ENCODE measurements around the gene GIT1. TPM values are rescaled to one million over a fixed set of nuclear protein-coding genes. Genes with fewer than 3 reads are reported as not detected.

GIT1 gene
- total and polyA plus RNA-seq, 11 donors: 23.0 to 52.9 (median 31.4) TPM

DNA sequence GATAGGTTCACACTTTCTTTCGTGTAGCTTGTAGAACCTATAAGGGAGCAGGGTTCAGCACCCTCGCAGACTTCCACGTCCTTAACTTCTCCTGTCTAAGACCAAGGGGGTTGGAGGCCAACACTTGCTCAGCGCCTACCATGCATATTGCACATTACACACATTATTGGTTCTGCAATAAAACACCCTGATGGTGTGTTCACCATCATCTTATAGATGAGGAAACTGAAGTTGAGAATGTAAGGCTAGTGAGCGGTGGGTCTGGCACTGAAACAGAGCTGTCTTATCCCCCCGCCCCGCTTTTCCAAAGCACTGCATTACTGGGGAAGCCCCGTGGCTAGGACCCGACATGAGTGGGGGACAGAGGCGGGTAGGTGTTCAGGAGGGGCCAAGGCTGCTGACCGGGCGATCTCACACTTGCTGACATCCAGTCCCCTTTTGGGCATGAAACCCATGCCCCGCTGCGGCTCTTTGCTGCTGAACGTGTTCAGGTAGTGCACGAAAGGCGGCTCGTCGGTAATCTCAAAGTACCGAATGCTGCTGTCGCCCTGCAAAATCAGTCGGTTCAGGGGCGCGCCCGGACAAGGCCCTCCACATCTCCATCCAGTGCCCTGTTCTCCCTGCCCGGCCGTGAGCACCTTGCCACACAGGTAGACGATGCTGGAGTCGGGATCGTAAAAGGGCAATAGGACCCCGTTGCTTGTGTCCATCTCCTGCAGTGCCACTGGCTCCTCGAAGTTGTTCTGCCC is 27.0 kb upstream of the GIT1 start:
- peak in 1 of 5 donors; percentile 31 for DNase-seq
- no peak for TF ChIP-seq POLR2A (IDR thresholded peaks at IDR 0.05)
- TF ChIP-seq, protein P1, sequence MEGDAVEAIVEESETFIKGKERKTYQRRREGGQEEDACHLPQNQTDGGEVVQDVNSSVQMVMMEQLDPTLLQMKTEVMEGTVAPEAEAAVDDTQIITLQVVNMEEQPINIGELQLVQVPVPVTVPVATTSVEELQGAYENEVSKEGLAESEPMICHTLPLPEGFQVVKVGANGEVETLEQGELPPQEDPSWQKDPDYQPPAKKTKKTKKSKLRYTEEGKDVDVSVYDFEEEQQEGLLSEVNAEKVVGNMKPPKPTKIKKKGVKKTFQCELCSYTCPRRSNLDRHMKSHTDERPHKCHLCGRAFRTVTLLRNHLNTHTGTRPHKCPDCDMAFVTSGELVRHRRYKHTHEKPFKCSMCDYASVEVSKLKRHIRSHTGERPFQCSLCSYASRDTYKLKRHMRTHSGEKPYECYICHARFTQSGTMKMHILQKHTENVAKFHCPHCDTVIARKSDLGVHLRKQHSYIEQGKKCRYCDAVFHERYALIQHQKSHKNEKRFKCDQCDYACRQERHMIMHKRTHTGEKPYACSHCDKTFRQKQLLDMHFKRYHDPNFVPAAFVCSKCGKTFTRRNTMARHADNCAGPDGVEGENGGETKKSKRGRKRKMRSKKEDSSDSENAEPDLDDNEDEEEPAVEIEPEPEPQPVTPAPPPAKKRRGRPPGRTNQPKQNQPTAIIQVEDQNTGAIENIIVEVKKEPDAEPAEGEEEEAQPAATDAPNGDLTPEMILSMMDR (IDR thresholded peaks at IDR 0.05): no peak
- intact Hi-C loops (cut with DNase I): loop anchor here in 1 of 10 donors (5.0 kb wide), 2 partner anchors 34 to 161 kb away; no protein-coding TSS in a partner anchor
- H3K27me3 ChIP-seq: no peaks in the 10 kb centered on the region
- H3K4me3 ChIP-seq: peak overlapping the region in 11 of 12 donors; percentile 29 to 61 (median 48)
- 63 to 71% (median 67%) methylated on average over 21 to 32 of the region's 32 CpGs for WGBS, 4 donors
- no peak for ATAC-seq
- H3K9me3 ChIP-seq: no peaks in the 10 kb centered on the region
- peaks cover 0 to 10% (median 0%) of the 10 kb centered on the region in 9 donors for H3K36me3 ChIP-seq
- H3K27ac ChIP-seq: peak overlapping the region in 2 of 12 donors; percentile 44 to 51
- H3K4me1 ChIP-seq: peaks cover 6 to 87% (median 68%) of the 10 kb centered on the region in 12 donors

DNA sequence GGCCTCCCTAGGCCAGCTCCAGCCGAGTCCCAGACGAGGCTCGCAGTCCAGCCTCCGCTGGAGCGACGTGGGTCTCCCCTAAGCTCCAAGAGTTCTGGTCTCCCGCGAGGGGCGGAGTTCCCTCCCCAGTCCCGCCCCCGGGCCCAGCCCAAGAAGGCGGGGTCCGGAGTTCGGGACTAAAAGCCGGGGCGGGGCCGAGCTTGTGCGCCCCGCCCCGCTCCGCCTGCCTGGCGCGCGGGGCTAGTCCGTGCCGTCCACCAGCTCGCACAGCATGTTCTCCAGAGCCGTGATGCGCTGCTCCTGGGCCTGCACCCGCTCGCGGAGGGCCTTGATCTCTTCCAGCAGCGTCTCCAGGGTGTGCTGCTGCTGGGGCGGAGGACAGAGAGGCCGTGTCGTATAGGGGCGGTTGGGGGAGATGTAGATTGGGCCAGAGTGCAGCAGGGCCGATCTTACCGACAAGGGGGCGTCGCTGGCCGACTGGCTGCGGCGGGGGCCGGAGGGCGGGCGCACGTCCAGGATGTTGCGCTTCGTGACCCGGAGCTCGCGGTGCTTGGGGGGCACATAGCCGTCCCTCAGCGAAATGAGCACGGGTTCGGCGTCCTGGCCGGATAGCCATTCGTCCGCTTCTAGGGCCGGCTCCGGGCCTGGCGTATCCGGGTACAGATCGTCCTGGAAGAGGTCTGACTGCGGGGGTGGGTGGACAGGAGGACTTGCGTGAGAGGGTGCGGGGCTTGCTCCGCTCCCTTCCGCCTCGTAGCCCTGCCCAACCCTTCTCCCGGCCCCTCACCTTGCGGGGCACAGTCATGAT is 26.2 kb upstream of the GIT1 start:
- intact Hi-C loops (cut with DNase I): loop anchor here in 2 of 10 donors (2.0 to 5.0 kb wide), 3 partner anchors 23 to 162 kb away; partner anchors contain the start of gene ANKRD13B (in 1 of the 2)
- peak; percentile 32 to 64 (median 62) for ATAC-seq
- H3K9me3 ChIP-seq: no peaks in the 10 kb centered on the region
- H3K4me1 ChIP-seq: peaks cover 6 to 79% (median 63%) of the 10 kb centered on the region in 12 donors
- peak overlapping the region in 7 of 12 donors; percentile 30 to 53 (median 41) for H3K27ac ChIP-seq
- H3K4me3 ChIP-seq: peak overlapping the region in 11 of 12 donors; percentile 29 to 61 (median 48)
- WGBS, 4 donors: 21 to 38% (median 28%) methylated on average over 41 to 74 of the region's 74 CpGs
- no peaks in the 10 kb centered on the region for H3K27me3 ChIP-seq
- peak; percentile 84 to 91 (median 87) for DNase-seq
- TF ChIP-seq POLR2A (IDR thresholded peaks at IDR 0.05): peak in 1 of 2 donors; percentile 64
- TF ChIP-seq, protein P1 (IDR thresholded peaks at IDR 0.05): peak in 1 of 12 donors; percentile 18
- H3K36me3 ChIP-seq: peaks cover 0 to 10% (median 0%) of the 10 kb centered on the region in 9 donors

DNA sequence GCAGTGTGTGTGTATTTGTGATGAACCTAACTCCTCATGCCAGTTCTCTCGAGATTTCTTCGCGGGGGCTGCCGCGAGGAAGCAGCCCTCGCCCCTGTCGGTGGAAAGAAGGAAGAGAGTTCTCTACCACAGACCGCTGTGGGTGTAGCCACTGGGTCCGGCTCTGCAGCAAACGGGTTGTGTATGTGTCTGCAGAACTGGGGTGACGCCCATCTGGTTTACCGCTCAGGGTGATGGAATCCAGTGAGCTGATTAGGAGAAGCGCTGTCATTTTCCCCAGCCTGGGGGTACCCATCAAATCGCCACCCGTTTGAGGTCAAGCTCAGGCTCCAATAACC is 25.6 kb upstream of the GIT1 start:
- Histone ChIP-seq H3K27ac (peak overlapping the region in 1 of 12 donors; percentile 51), H3K27me3 (no peaks in the 10 kb centered on the region), H3K36me3 (peaks cover 0 to 10% (median 0%) of the 10 kb centered on the region in 9 donors), H3K4me3 (peak overlapping the region in 9 of 12 donors; percentile 42 to 61 (median 50)), H3K9me3 (no peaks in the 10 kb centered on the region), H3K4me1 (peaks cover 6 to 72% (median 58%) of the 10 kb centered on the region in 12 donors)
- TF ChIP-seq, protein P1 (IDR thresholded peaks at IDR 0.05): no peak
- TF ChIP-seq POLR2A (IDR thresholded peaks at IDR 0.05): no peak
- intact Hi-C loops (cut with DNase I): loop anchor here in 2 of 10 donors (2.0 to 5.0 kb wide), 3 partner anchors 22 to 162 kb away; partner anchors contain the start of gene ANKRD13B (in 1 of the 2)
- no peak for ATAC-seq
- DNase-seq: peak in 1 of 5 donors; percentile 52
- 60 to 81% (median 70%) methylated on average over 15 of the region's 15 CpGs for WGBS, 4 donors

Measured in heart left ventricle (tissue), 16 donors.